Neural cell (in vitro differentiated cells): ENCODE data around the gene SLIT3. TPM values are rescaled to one million over a fixed set of nuclear protein-coding genes. Genes with fewer than 3 reads are reported as not detected.

Experiments used
- H2AFZ ChIP-seq: fragments of 200-600, 300-800 bp; sonication (generic), shearing (Covaris generic); 2 replicates; pipeline ENCODE4 v1.6.0; 2014; ENCODE audit warnings: low read depth, mild to moderate bottlenecking, antibody characterized with exemption, low read length, moderate library complexity
- H3F3A ChIP-seq: fragments of 200-600 bp; shearing (Covaris generic); 2 replicates; pipeline ENCODE4 v1.6.1; 2016; ENCODE audit warnings: mild to moderate bottlenecking, moderate library complexity, mixed read lengths, antibody characterized with exemption, low read length; ENCODE audit not compliant: insufficient read depth, poor library complexity, severe bottlenecking
- H3K27ac ChIP-seq: fragments of 200-600, 300-800 bp; sonication (generic), shearing (Covaris generic); 2 replicates; pipeline ENCODE4 v1.5.1; 2014; ENCODE audit warnings: mild to moderate bottlenecking, low read length, moderate library complexity
- H3K27me3 ChIP-seq: fragments of 300-800, 200-600 bp; sonication (generic), shearing (Covaris generic); 2 replicates; pipeline ENCODE4 v1.6.0; 2014; ENCODE audit warnings: mild to moderate bottlenecking, low read depth, low read length, moderate library complexity; ENCODE audit not compliant: insufficient read depth
- H3K36me3 ChIP-seq: fragments of 300-800, 200-600 bp; sonication (generic), shearing (Covaris generic); 2 replicates; pipeline ENCODE4 v1.5.1; 2014; ENCODE audit warnings: mild to moderate bottlenecking, antibody characterized with exemption, low read length, moderate library complexity; ENCODE audit not compliant: insufficient read depth
- H3K4me2 ChIP-seq: fragments of 300-800, 200-600 bp; sonication (generic), shearing (Covaris generic); 2 replicates; pipeline ENCODE4 v1.6.0; 2014; ENCODE audit warnings: mild to moderate bottlenecking, low read length
- H3K4me3 ChIP-seq: fragments of 300-800, 200-600 bp; sonication (generic), shearing (Covaris generic); 2 replicates; pipeline ENCODE4 v1.5.1; 2014; ENCODE audit warnings: mild to moderate bottlenecking, low read length, moderate library complexity
- H3K79me2 ChIP-seq: fragments of 200-600 bp; shearing (Covaris generic); replicated peaks from 2 replicates; pipeline ENCODE4 v1.6.0; 2014; ENCODE audit warnings: mild to moderate bottlenecking, low read length, moderate library complexity; ENCODE audit not compliant: insufficient read depth
- H3K9ac ChIP-seq: fragments of 300-800, 200-600 bp; sonication (generic), shearing (Covaris generic); 2 replicates; pipeline ENCODE4 v1.6.1; 2016; ENCODE audit warnings: mild to moderate bottlenecking, low read length, mixed read lengths
- H3K9me2 ChIP-seq: fragments of 200-600 bp; shearing (Covaris generic); 2 replicates; pipeline ENCODE4 v1.6.1; 2016; ENCODE audit warnings: mild to moderate bottlenecking, low read length, mixed read lengths; ENCODE audit not compliant: insufficient read depth
- H3K9me3 ChIP-seq: fragments of 200-600, 300-800 bp; sonication (generic), shearing (Covaris generic); 2 replicates; pipeline ENCODE4 v1.6.1; 2016; ENCODE audit warnings: mild to moderate bottlenecking, mixed run types, low read length, moderate library complexity, mixed read lengths
- H4K20me1 ChIP-seq: fragments of 200-600 bp; shearing (Covaris generic); 2 replicates; pipeline ENCODE4 v1.6.1; 2016; ENCODE audit warnings: mild to moderate bottlenecking, mixed run types; ENCODE audit not compliant: insufficient read depth
- EZH2 ChIP-seq: fragments of 200-600, 300-800 bp; shearing (Covaris generic), sonication (generic); IDR thresholded peaks from 2 replicates; pipeline ENCODE4 v1.6.1; 2014; ENCODE audit warnings: antibody characterized with exemption, low read length, borderline replicate concordance, mild to moderate bottlenecking; ENCODE audit not compliant: insufficient read depth, poor library complexity, severe bottlenecking
- MXI1 ChIP-seq: fragments of 450-650 bp; conservative IDR thresholded peaks from 2 replicates; pipeline ENCODE4 v1.6.1; 2014; ENCODE audit warnings: antibody characterized with exemption, mild to moderate bottlenecking; ENCODE audit not compliant: poor library complexity, severe bottlenecking
- RAD21 ChIP-seq: fragments of 450-650 bp; conservative IDR thresholded peaks from 2 replicates; pipeline ENCODE4 v1.6.1; 2014; ENCODE audit warnings: antibody characterized with exemption, mild to moderate bottlenecking, moderate library complexity
- SMC3 ChIP-seq: fragments of 450-650 bp; conservative IDR thresholded peaks from 2 replicates; pipeline ENCODE4 v1.6.1; 2014; ENCODE audit warnings: antibody characterized with exemption, mild to moderate bottlenecking, moderate library complexity; ENCODE audit not compliant: poor library complexity
- polyA plus RNA-seq: library from polyadenylated mRNA; depleted of rRNA; stranded (reverse); fragments of >200 nt; gene quantifications from 2 replicates; pipeline ENCODE4 v1.2.3, GENCODE V29; 2014
- TF ChIP-seq, protein P1 (sequence below): fragments of 450-650 bp; IDR thresholded peaks from 2 replicates; pipeline ENCODE4 v1.5.1; 2014; ENCODE audit warnings: antibody characterized with exemption, mild to moderate bottlenecking, moderate library complexity; ENCODE audit not compliant: poor library complexity, severe bottlenecking
- TF ChIP-seq, protein P2 (sequence below): IDR thresholded peaks from 2 replicates; pipeline ENCODE4 v1.6.1; 2012; ENCODE audit warnings: borderline replicate concordance

The SLIT3 gene
- polyA plus RNA-seq, 1 donor from 2014 or later: 1.2 TPM

DNA sequence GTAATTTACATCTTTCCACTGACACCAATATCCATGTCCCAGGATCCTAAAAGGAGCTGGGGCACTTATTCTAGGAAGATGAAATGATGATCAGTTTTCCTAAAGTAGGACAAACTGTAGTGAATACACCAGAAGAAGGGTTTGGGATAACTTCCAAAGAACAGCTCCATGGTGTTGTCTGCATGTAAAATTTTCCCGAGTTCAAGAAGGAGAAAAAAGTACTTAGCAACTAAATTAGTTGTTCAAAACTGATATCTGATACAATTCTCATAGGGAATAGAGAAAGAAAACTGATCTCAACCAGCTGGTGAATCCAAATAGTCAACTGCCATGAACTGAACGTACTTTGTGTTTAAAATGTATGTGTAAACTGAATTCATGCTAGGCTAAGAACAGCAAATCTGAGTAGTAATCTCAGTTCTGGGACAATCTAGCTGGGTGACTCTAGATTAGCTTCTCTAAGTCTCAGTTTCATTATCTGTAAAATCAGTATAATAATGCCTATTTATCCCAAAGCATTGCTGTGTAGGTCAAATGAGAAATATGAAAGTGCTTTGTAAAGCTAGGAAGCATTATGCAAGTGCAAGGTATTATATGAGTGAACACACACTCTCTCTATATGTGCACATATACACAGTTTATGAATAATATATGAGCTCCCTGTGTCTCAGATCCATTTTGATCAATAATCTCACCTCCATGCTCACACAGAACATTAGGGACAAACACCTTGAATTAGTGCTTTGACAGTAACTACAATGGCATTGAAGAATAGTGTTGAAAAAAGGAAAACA, 357.7 kb downstream of the SLIT3 start:
- H3K4me2 ChIP-seq: no peak overlapping the region
- H3K36me3 ChIP-seq: no peaks in the 10 kb centered on the region
- TF ChIP-seq RAD21 (no peak), SMC3 (no peak), EZH2 (no peak), MXI1 (no peak)
- TF ChIP-seq, protein P1, sequence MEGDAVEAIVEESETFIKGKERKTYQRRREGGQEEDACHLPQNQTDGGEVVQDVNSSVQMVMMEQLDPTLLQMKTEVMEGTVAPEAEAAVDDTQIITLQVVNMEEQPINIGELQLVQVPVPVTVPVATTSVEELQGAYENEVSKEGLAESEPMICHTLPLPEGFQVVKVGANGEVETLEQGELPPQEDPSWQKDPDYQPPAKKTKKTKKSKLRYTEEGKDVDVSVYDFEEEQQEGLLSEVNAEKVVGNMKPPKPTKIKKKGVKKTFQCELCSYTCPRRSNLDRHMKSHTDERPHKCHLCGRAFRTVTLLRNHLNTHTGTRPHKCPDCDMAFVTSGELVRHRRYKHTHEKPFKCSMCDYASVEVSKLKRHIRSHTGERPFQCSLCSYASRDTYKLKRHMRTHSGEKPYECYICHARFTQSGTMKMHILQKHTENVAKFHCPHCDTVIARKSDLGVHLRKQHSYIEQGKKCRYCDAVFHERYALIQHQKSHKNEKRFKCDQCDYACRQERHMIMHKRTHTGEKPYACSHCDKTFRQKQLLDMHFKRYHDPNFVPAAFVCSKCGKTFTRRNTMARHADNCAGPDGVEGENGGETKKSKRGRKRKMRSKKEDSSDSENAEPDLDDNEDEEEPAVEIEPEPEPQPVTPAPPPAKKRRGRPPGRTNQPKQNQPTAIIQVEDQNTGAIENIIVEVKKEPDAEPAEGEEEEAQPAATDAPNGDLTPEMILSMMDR: no peak
- no peak overlapping the region for H2AFZ ChIP-seq
- no peak overlapping the region for H3K9ac ChIP-seq
- H3F3A ChIP-seq: peaks cover 2% of the 10 kb centered on the region
- no peaks in the 10 kb centered on the region for H3K9me2 ChIP-seq
- peaks cover 45% of the 10 kb centered on the region for H3K27me3 ChIP-seq
- H3K27ac ChIP-seq: no peak overlapping the region
- no peaks in the 10 kb centered on the region for H3K79me2 ChIP-seq
- no peaks in the 10 kb centered on the region for H4K20me1 ChIP-seq
- H3K4me3 ChIP-seq: no peak overlapping the region
- no peaks in the 10 kb centered on the region for H3K9me3 ChIP-seq

DNA sequence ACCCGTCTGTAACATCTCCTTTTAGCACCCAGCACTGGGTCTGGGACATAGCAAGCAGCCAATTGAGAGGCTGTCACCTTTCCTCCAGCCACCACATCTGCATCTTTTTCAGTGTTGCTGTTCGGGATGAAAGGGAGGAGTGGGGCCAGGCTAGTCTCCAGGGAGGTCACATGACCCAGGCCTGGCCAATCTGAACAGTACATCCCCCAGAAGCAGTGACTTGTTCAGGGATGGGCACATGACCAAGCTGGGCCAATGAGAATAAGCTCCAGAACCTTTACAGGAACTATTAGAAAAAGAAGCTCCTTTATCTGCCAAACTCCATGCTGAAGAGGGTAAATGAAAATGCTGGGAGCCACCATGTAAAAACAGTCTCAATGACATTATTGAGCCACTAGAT, 359.0 kb downstream of the SLIT3 start:
- no peak overlapping the region for H2AFZ ChIP-seq
- H3K9ac ChIP-seq: no peak overlapping the region
- no peak overlapping the region for H3K4me2 ChIP-seq
- no peaks in the 10 kb centered on the region for H4K20me1 ChIP-seq
- no peaks in the 10 kb centered on the region for H3K79me2 ChIP-seq
- H3K4me3 ChIP-seq: no peak overlapping the region
- no peaks in the 10 kb centered on the region for H3K9me3 ChIP-seq
- H3K27ac ChIP-seq: no peak overlapping the region
- peaks cover 50% of the 10 kb centered on the region for H3K27me3 ChIP-seq
- no peaks in the 10 kb centered on the region for H3K36me3 ChIP-seq
- TF ChIP-seq MXI1: no peak
- H3F3A ChIP-seq: peaks cover 2% of the 10 kb centered on the region
- no peaks in the 10 kb centered on the region for H3K9me2 ChIP-seq

DNA sequence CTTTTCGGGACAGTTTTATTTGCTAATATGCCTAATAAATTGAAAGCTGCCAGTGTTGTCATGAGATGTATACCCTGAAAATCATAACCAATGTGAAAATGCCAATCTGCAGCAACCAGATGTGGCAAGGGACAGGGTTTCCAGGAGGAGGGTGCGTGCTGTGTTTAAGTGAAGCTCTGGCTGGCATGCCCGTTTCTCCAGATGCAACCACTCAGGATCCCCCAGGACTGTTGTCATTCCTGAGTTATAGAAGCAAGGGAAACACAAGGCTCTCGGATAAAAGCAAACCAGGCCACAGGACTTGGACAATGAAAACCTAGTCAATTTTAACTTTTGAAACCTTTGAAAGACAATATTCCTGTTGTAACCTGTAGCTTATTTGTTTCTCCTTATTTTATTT, 360.2 kb downstream of the SLIT3 start:
- Histone ChIP-seq H3K36me3 (no peaks in the 10 kb centered on the region), H3K4me3 (no peak overlapping the region), H3K9ac (no peak overlapping the region), H3K4me2 (no peak overlapping the region), H3F3A (peaks cover 2% of the 10 kb centered on the region), H3K27me3 (peaks cover 40% of the 10 kb centered on the region), H3K27ac (no peak overlapping the region), H3K9me2 (no peaks in the 10 kb centered on the region), H4K20me1 (no peaks in the 10 kb centered on the region), H3K9me3 (no peaks in the 10 kb centered on the region), H2AFZ (no peak overlapping the region), H3K79me2 (no peaks in the 10 kb centered on the region)
- no peak for TF ChIP-seq MXI1
- TF ChIP-seq SMC3: no peak
- TF ChIP-seq, protein P2, sequence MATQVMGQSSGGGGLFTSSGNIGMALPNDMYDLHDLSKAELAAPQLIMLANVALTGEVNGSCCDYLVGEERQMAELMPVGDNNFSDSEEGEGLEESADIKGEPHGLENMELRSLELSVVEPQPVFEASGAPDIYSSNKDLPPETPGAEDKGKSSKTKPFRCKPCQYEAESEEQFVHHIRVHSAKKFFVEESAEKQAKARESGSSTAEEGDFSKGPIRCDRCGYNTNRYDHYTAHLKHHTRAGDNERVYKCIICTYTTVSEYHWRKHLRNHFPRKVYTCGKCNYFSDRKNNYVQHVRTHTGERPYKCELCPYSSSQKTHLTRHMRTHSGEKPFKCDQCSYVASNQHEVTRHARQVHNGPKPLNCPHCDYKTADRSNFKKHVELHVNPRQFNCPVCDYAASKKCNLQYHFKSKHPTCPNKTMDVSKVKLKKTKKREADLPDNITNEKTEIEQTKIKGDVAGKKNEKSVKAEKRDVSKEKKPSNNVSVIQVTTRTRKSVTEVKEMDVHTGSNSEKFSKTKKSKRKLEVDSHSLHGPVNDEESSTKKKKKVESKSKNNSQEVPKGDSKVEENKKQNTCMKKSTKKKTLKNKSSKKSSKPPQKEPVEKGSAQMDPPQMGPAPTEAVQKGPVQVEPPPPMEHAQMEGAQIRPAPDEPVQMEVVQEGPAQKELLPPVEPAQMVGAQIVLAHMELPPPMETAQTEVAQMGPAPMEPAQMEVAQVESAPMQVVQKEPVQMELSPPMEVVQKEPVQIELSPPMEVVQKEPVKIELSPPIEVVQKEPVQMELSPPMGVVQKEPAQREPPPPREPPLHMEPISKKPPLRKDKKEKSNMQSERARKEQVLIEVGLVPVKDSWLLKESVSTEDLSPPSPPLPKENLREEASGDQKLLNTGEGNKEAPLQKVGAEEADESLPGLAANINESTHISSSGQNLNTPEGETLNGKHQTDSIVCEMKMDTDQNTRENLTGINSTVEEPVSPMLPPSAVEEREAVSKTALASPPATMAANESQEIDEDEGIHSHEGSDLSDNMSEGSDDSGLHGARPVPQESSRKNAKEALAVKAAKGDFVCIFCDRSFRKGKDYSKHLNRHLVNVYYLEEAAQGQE: no peak
